CD14-positive monocyte (primary cell): Measurements from ENCODE around the gene UBXN4. TPM values are rescaled to one million over a fixed set of nuclear protein-coding genes. Genes with fewer than 3 reads are reported as not detected.

ENCODE experiments used
- DNase-seq, 3 donors: peaks; one replicate each; pipeline ENCODE4 v3.0.0-alpha.2; 2011 to 2022
- H2AFZ ChIP-seq: 2 replicates; pipeline ENCODE4 v1.6.0; 2012; ENCODE audit warnings: mild to moderate bottlenecking, low read depth, low read length, inconsistent platforms; ENCODE audit not compliant: insufficient read depth, poor library complexity, severe bottlenecking
- H3K27ac ChIP-seq, 2 donors: 1 replicate in 1 of 2; 2 replicates in 1 of 2; pipeline ENCODE4 v1.5.1; 2012 to 2013; ENCODE audit warnings: low read length in 2 of 2, control low read depth in 1 of 2, inconsistent platforms in 1 of 2, low read depth in 1 of 2, mild to moderate bottlenecking in 1 of 2
- H3K27me3 ChIP-seq, 2 donors: one replicate each; pipeline versions ENCODE4 v1.6.0 to v1.6.1; 2011 to 2013; ENCODE audit warnings: low read length in 2 of 2; ENCODE audit not compliant: control insufficient read depth in 2 of 2, insufficient read depth in 2 of 2
- H3K36me3 ChIP-seq, 2 donors: replicated peaks in 1 of 2; 1 replicate in 1 of 2; 2 replicates in 1 of 2; pipeline versions ENCODE4 v1.5.1 to v1.6.1; 2012 to 2013; ENCODE audit warnings: low read length in 2 of 2, control low read depth in 1 of 2, inconsistent platforms in 1 of 2, mild to moderate bottlenecking in 1 of 2; ENCODE audit not compliant: insufficient read depth in 2 of 2, control insufficient read depth in 1 of 2
- H3K4me1 ChIP-seq, 2 donors: 1 replicate in 1 of 2; 2 replicates in 1 of 2; pipeline versions ENCODE4 v1.5.1 to v1.6.1; 2012 to 2013; ENCODE audit warnings: low read length in 2 of 2, control low read depth in 1 of 2, inconsistent platforms in 1 of 2, mild to moderate bottlenecking in 1 of 2, moderate library complexity in 1 of 2; ENCODE audit not compliant: insufficient read depth in 2 of 2, control insufficient read depth in 1 of 2
- H3K4me2 ChIP-seq: replicated peaks from 2 replicates; pipeline ENCODE3; 2012; ENCODE audit warnings: low read length, moderate library complexity, mild to moderate bottlenecking; ENCODE audit not compliant: poor library complexity, severe bottlenecking; ENCODE audit errors: extremely low read depth
- H3K4me3 ChIP-seq, 3 experiments: fragments of 200-600 bp in 1 of 3; sonication (generic) in 1 of 3; replicated peaks in 1 of 3; 1 replicate in 2 of 3; 2 replicates in 1 of 3; pipeline ENCODE4 v1.5.1; 2011 to 2013; ENCODE audit warnings: low read length in 3 of 3, mild to moderate bottlenecking in 3 of 3, control low read depth in 2 of 3, low read depth in 2 of 3, inconsistent platforms in 1 of 3, moderate library complexity in 1 of 3
- H3K79me2 ChIP-seq: 2 replicates; pipeline ENCODE4 v1.6.0; 2012; ENCODE audit warnings: mild to moderate bottlenecking, control low read depth, inconsistent platforms, low read length, moderate library complexity; ENCODE audit not compliant: insufficient read depth
- H3K9ac ChIP-seq: 2 replicates; pipeline ENCODE4 v1.6.0; 2017; ENCODE audit warnings: low read length, mild to moderate bottlenecking; ENCODE audit not compliant: insufficient read depth, poor library complexity, severe bottlenecking
- H3K9me3 ChIP-seq, 2 donors: replicated peaks in 1 of 2; 1 replicate in 1 of 2; 2 replicates in 1 of 2; pipeline versions ENCODE4 v1.5.1 to v1.6.1; 2012 to 2013; ENCODE audit warnings: low read length in 2 of 2, control low read depth in 1 of 2; ENCODE audit not compliant: control insufficient read depth in 1 of 2, insufficient read depth in 1 of 2
- H4K20me1 ChIP-seq: 2 replicates; pipeline ENCODE4 v1.6.0; 2012; ENCODE audit warnings: mild to moderate bottlenecking, low read length, control low read depth, moderate library complexity; ENCODE audit not compliant: insufficient read depth
- H3K27ac Mint-ChIP-seq, 7 donors: one replicate each; pipeline ENCODE4 v1.8.0; 2020; ENCODE audit warnings: mild to moderate bottlenecking in 7 of 7, mixed read lengths in 7 of 7, moderate library complexity in 6 of 7, inconsistent platforms in 2 of 7
- H3K27me3 Mint-ChIP-seq, 3 donors: one replicate each; pipeline ENCODE4 v1.8.0; 2021 to 2022; ENCODE audit warnings: low read depth in 3 of 3, mild to moderate bottlenecking in 3 of 3, mixed read lengths in 3 of 3, moderate library complexity in 3 of 3, inconsistent platforms in 1 of 3
- H3K36me3 Mint-ChIP-seq, 2 donors: one replicate each; pipeline ENCODE4 v1.8.0; 2020; ENCODE audit warnings: mixed read lengths in 2 of 2, inconsistent platforms in 1 of 2, mild to moderate bottlenecking in 1 of 2
- H3K4me1 Mint-ChIP-seq: one replicate; pipeline ENCODE4 v1.8.0; 2020; ENCODE audit warnings: mild to moderate bottlenecking, mixed read lengths
- H3K4me3 Mint-ChIP-seq, 2 donors: one replicate each; pipeline ENCODE4 v1.8.0; 2020; ENCODE audit warnings: mild to moderate bottlenecking in 2 of 2, mixed read lengths in 2 of 2, moderate library complexity in 1 of 2
- H3K9me3 Mint-ChIP-seq, 7 donors: one replicate each; pipeline ENCODE4 v1.8.0; 2020 to 2022; ENCODE audit warnings: mixed read lengths in 7 of 7, mild to moderate bottlenecking in 6 of 7, moderate library complexity in 6 of 7, inconsistent platforms in 2 of 7
- CTCF ChIP-seq: fragments of 200-600 bp; IDR thresholded peaks from one replicate; pipeline ENCODE4 v1.8.0; 2022; ENCODE audit warnings: antibody characterized with exemption, mild to moderate bottlenecking
- WGBS: methylation state at CpG from one replicate; pipeline ENCODE4 v1.1.5; 2013; ENCODE audit warnings: missing lambda C conversion rate; ENCODE audit not compliant: insufficient coverage; 5-methylcytosine and 5-hydroxymethylcytosine counted together
- intact Hi-C, 2 donors: fragments of 100-400 bp; cut with micrococcal nuclease; formaldehyde crosslinking; loops; one replicate each; pipeline versions ENCODE4 v1.15.0 to v1.15.1; 2023
- polyA plus RNA-seq, 3 donors: library from polyadenylated mRNA; depleted of rRNA in 1 of 3; unstranded in 2 of 3; stranded (reverse) in 1 of 3; fragments of 300-500 nt in 2 of 3; fragments of >200 nt in 1 of 3; fragmentation: Illumina TruSeq in 2 of 3; gene quantifications; 1 replicate in 2 of 3; 2 replicates in 1 of 3; pipeline ENCODE4 v1.2.3, GENCODE V29; 2012 to 2021

UBXN4 gene
- polyA plus RNA-seq, 3 donors = 53.8 to 107 (median 74.2) TPM

GRCh38 chr2:135798762-135799161 is 57.1 kb downstream of the UBXN4 start:
- Histone ChIP-seq H3K9me3 (peaks cover 18 to 26% of the 10 kb centered on the region in 2 donors), H3K27ac (no peak overlapping the region), H3K79me2 (no peaks in the 10 kb centered on the region), H4K20me1 (no peaks in the 10 kb centered on the region), H2AFZ (peak overlapping the region; percentile 51), H3K36me3 (no peaks in the 10 kb centered on the region), H3K4me1 (peaks cover 11 to 15% of the 10 kb centered on the region in 2 donors), H3K4me3 (no peak overlapping the region), H3K9ac (no peak overlapping the region), H3K4me2 (no peak overlapping the region), H3K27me3 (no peaks in the 10 kb centered on the region)
- 36% methylated on average over 3 of the region's 4 CpGs for WGBS
- Mint-ChIP-seq H3K4me3 (no peak overlapping the region), H3K9me3 (peaks cover 6 to 28% (median 25%) of the 10 kb centered on the region in 7 donors), H3K27me3 (peaks cover 6 to 8% (median 7%) of the 10 kb centered on the region in 3 donors), H3K4me1 (peaks cover 31% of the 10 kb centered on the region), H3K27ac (peak overlapping the region in 1 of 7 donors; percentile 62), H3K36me3 (no peaks in the 10 kb centered on the region)
- no peak for DNase-seq
- TF ChIP-seq CTCF = no peak
- intact Hi-C loops = no loop called here

GRCh38 chr2:135799738-135800137 is 58.1 kb downstream of the UBXN4 start:
- Histone ChIP-seq H3K79me2 (no peaks in the 10 kb centered on the region), H4K20me1 (no peaks in the 10 kb centered on the region), H3K9me3 (peaks cover 18 to 26% of the 10 kb centered on the region in 2 donors), H3K27me3 (no peaks in the 10 kb centered on the region), H3K4me3 (no peak overlapping the region), H3K27ac (no peak overlapping the region), H3K4me1 (peaks cover 7 to 10% of the 10 kb centered on the region in 2 donors), H3K4me2 (no peak overlapping the region), H2AFZ (no peak overlapping the region), H3K36me3 (no peaks in the 10 kb centered on the region), H3K9ac (no peak overlapping the region)
- H3K4me3 Mint-ChIP-seq = no peak overlapping the region
- DNase-seq = no peak
- no peak overlapping the region for H3K27ac Mint-ChIP-seq
- no peak for TF ChIP-seq CTCF
- H3K27me3 Mint-ChIP-seq = peaks cover 4 to 6% (median 5%) of the 10 kb centered on the region in 3 donors
- no CpG with 5 or more reads among the region's 2 CpGs for WGBS
- intact Hi-C loops = no loop called here
- H3K9me3 Mint-ChIP-seq = peaks cover 6 to 28% (median 25%) of the 10 kb centered on the region in 7 donors
- H3K4me1 Mint-ChIP-seq = peaks cover 27% of the 10 kb centered on the region
- no peaks in the 10 kb centered on the region for H3K36me3 Mint-ChIP-seq
